ENCODE results near the gene ZNF248.

DNA sequence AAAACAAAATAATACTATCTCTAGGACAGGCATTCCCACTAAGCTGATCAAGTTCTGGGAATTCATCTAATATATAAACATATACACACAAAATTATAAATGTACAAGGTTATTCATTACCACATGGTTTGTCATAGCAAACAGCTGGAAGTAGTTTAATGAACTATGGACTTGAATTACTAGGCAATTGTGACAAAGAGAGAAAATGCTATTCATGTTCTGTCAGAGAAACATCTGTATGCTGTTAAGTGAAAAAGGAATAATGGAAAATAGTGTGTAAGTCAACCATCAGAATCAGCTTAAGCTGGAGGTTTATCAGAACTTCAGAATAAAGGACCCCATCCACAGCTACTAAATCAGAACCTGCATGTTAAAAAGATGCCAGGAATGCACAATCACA is 2.8 kb downstream of the ZNF248 start:
- TF ChIP-seq, protein P1, sequence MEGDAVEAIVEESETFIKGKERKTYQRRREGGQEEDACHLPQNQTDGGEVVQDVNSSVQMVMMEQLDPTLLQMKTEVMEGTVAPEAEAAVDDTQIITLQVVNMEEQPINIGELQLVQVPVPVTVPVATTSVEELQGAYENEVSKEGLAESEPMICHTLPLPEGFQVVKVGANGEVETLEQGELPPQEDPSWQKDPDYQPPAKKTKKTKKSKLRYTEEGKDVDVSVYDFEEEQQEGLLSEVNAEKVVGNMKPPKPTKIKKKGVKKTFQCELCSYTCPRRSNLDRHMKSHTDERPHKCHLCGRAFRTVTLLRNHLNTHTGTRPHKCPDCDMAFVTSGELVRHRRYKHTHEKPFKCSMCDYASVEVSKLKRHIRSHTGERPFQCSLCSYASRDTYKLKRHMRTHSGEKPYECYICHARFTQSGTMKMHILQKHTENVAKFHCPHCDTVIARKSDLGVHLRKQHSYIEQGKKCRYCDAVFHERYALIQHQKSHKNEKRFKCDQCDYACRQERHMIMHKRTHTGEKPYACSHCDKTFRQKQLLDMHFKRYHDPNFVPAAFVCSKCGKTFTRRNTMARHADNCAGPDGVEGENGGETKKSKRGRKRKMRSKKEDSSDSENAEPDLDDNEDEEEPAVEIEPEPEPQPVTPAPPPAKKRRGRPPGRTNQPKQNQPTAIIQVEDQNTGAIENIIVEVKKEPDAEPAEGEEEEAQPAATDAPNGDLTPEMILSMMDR (IDR thresholded peaks at IDR 0.05): no peak
- no peak for TF ChIP-seq EP300 (IDR thresholded peaks at IDR 0.05)

Data from suprapubic skin (tissue), 3 donors.